SK-N-SH treated with all-trans-retinoic acid at 6 μM for 48 hours (cell line): Measurements from ENCODE around the gene CDHR3.

Experiments
- ARNTL ChIP-seq: fragments of 450-650 bp; formaldehyde crosslinking; IDR thresholded peaks from 2 replicates; pipeline ENCODE4 v1.5.0; 2020; ENCODE audit warnings: low read depth, mild to moderate bottlenecking, moderate library complexity, borderline replicate concordance
- CSDC2 ChIP-seq: fragments of 250-450 bp; sonication (Bioruptor Pico); IDR thresholded peaks from 2 replicates; pipeline ENCODE4 v1.5.0; 2020; ENCODE audit warnings: mild to moderate bottlenecking, moderate library complexity
- CSRNP3 ChIP-seq: fragments of 250-450 bp; sonication (Bioruptor Pico); IDR thresholded peaks from 2 replicates; pipeline ENCODE4 v1.5.1; 2021; ENCODE audit warnings: mild to moderate bottlenecking, moderate library complexity
- ESRRG ChIP-seq: fragments of 250-450 bp; sonication (Bioruptor Pico); IDR thresholded peaks from 2 replicates; pipeline ENCODE4 v1.6.1; 2021; ENCODE audit warnings: mild to moderate bottlenecking
- GLIS3 ChIP-seq: fragments of 250-450 bp; sonication (Bioruptor Pico); IDR thresholded peaks from 2 replicates; pipeline ENCODE4 v1.5.0; 2020; ENCODE audit warnings: mild to moderate bottlenecking, moderate library complexity
- PATZ1 ChIP-seq: fragments of 250-450 bp; sonication (Bioruptor Pico); IDR thresholded peaks from 2 replicates; pipeline ENCODE4 v1.8.0; 2020; ENCODE audit warnings: mild to moderate bottlenecking, moderate library complexity, borderline replicate concordance
- PPARA ChIP-seq: fragments of 250-450 bp; sonication (Bioruptor Pico); IDR thresholded peaks from 2 replicates; pipeline ENCODE4 v1.5.0; 2020; ENCODE audit warnings: mild to moderate bottlenecking, borderline replicate concordance
- RARB ChIP-seq: fragments of 250-450 bp; sonication (Bioruptor Pico); IDR thresholded peaks from 2 replicates; pipeline ENCODE4 v1.8.0; 2021; ENCODE audit warnings: mild to moderate bottlenecking, moderate library complexity
- TSHZ2 ChIP-seq: fragments of 250-450 bp; sonication (Bioruptor Pico); IDR thresholded peaks from 2 replicates; pipeline ENCODE4 v1.5.0; 2020; ENCODE audit warnings: mild to moderate bottlenecking, moderate library complexity
- ZFP3 ChIP-seq: fragments of 250-450 bp; sonication (Bioruptor Pico); IDR thresholded peaks from 2 replicates; pipeline ENCODE4 v1.5.0; 2020; ENCODE audit warnings: mild to moderate bottlenecking, moderate library complexity
- ZNF70 ChIP-seq: fragments of 450-650 bp; formaldehyde crosslinking; IDR thresholded peaks from 2 replicates; pipeline ENCODE4 v1.5.0; 2020; ENCODE audit warnings: mild to moderate bottlenecking, moderate library complexity

GRCh38 chr7:105937411-105937810 is 25.7 kb upstream of the CDHR3 start:
- TF ChIP-seq GLIS3 (CRISPR knock-in tag), result no peak
- TF ChIP-seq ZNF70 (CRISPR knock-in tag), result no peak
- TF ChIP-seq PATZ1, result no peak
- no peak for TF ChIP-seq ESRRG (CRISPR knock-in tag)
- TF ChIP-seq TSHZ2 (CRISPR knock-in tag), result no peak
- no peak for TF ChIP-seq CSDC2 (CRISPR knock-in tag)
- TF ChIP-seq ARNTL (CRISPR knock-in tag), result no peak
- no peak for TF ChIP-seq ZFP3
- no peak for TF ChIP-seq CSRNP3
- no peak for TF ChIP-seq PPARA (CRISPR knock-in tag)
- TF ChIP-seq RARB (CRISPR knock-in tag), result no peak
